Fibroblast of skin of right biceps (primary cell): ENCODE data around the gene CNTROB.
"Not testable (repeated sequence)": the region's sequence is repeated elsewhere in the genome, so short reads cannot be mapped to it uniquely, and the experiment has no call there.

ENCODE experiments used
- DNase-seq: peaks from one replicate; pipeline ENCODE4 v3.0.0-alpha.2; 2013

The CNTROB gene

GRCh38 chr17:7943291-7943690 is 11.3 kb downstream of the CNTROB start:
- no peak for DNase-seq

DNA sequence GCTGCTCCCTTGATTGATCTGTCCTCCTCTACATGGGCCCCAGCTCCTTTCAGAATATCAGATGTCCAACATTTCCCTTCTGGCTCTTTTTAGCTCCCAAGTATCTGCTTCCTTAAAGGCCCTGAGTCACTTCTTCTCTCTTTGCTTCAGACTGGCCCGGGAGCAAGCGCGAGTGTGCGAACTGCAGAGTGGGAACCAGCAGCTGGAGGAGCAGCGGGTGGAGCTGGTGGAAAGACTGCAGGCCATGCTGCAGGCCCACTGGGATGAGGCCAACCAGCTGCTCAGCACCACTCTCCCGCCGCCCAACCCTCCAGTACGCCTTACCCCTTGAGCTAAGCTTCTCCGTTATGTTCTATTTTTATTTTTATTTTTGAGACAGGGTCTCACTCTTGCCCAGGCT is 12.3 kb downstream of the CNTROB start:
- DNase-seq = no peak

DNA sequence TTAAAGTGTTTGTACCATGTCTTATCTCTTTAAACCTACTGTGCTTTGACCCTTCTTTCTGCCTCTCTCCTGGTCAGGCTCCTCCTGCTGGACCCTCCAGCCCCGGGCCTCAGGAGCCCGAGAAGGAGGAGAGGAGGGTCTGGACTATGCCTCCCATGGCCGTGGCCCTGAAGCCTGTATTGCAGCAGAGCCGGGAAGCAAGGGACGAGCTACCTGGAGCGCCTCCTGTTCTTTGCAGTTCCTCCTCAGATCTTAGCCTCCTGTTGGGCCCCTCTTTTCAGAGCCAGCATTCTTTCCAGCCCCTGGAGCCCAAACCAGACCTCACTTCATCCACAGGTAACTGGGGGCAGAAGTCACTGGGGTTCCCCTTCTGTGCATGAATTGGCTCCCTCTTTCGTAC is 13.6 kb downstream of the CNTROB start:
- no peak for DNase-seq

DNA sequence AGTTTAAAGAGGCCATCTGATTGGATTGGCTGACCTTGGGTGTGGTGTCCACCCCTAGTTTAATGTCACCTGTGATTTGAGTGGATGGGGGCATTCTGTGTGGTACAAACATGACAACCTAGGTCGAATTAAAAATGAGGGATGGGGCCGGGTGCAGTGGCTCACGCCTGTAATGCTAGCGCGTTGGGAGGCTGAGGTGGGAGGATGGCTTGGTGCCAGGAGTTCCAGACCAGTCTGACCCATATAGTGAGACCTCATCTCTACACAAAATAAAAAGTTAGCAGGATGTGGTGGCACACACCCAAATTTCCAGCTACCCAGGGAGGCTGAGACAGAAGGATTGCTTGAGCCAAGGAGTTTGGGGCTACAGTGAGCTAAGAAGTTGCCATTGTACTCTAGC is 14.4 kb downstream of the CNTROB start:
- no peak for DNase-seq

DNA sequence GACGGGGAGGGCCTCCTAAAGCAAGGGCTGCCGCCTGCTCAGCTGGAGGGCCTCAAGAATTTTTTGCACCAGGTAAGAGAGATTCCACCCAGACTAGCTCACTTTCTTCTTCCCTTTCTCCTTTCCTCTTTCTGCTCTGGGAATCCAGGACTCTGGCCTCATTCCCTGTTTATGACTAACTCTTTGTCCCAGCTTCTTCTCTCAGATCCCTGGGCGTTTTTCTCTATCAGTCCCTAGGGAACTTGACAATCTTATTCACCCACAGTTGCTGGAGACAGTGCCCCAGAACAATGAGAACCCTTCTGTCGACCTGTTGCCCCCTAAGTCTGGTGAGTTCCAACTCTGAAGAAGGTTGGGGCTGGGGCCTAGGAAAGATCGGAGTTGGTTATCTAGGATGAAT is 15.6 kb downstream of the CNTROB start:
- no peak for DNase-seq

- no peak for DNase-seq
Observed at GRCh38 chr17:7950578-7950977, 18.6 kb downstream of the CNTROB start.

- no peak for DNase-seq
Observed at GRCh38 chr17:7951143-7951792, 19.3 kb downstream of the CNTROB start.

GRCh38 chr17:7953266-7953665 is 21.3 kb downstream of the CNTROB start:
- DNase-seq = not testable (repeated sequence)

DNA sequence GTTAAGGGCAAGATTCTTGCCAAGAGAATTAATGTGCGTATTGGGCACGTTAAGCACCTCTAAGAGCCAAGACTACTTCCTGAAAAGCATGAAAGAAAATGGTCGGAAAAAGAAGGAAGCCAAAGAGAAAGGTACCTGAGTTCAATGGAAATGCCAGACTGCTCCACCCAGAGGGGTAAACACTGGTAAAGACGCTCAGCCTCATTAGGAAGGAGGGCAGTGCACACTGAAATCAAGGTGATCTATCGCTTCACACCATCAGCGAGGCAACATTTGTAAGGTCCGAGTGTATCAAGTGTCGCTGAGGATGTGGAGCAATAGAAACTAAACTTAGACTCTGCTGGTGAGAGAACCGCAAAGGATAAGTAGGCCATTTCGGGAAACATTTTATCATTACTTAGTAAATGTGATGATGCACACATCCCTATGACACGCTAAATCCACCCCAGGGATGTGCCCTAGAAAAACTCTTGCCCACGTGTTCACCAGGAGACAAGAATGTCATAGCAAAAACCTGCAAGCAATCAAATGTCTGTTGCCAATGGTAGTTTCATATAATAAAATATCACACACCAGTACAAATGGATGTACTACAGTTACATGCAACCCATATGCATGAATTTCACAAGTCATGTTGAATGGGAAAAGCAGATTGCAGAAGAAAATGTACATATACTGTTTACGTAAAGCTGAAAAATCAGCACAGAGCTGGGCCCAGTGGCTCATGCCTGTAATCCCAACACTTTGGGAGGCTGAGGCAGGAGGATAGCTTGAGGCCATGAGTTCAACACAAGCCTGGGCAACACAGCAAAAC is 23.6 kb downstream of the CNTROB start:
- peak; percentile 43 for DNase-seq

GRCh38 chr17:7956228-7956965 is 24.4 kb downstream of the CNTROB start:
- DNase-seq = peak; percentile 54

DNA sequence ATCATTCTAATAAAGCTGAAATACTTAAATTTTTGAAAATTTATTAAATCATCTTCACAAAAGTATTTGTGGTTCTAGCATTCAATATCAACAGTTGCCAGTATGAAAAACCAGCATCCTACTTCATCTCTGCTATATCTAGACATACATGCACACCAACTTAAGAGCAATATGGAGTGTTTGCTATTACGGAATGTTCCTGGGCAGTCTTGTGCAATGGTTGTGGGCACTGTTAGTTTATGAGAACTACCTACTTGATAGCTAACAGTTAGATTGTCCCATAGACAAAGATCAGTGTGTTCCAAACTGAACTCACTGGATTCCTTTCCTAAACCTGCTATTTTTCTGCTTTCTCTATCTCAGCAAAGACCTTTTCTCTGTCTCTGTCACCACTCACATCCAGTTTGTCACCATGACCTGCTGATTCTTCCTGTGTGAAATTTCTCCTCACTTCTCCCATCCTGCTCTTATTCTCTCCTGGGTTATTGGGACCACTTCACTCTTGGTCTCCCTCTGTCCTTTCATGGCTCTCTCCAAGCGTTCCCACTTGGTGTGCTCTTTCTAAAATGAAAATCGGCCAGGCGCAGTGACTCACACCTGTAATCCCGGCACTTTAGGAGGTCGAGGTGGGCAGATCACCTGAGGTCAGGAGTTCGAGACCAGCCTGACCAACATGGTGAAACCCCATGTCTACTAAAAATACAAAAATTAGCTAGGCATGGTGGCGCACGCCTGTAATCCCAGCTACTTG is 27.7 kb downstream of the CNTROB start:
- no peak for DNase-seq

DNA sequence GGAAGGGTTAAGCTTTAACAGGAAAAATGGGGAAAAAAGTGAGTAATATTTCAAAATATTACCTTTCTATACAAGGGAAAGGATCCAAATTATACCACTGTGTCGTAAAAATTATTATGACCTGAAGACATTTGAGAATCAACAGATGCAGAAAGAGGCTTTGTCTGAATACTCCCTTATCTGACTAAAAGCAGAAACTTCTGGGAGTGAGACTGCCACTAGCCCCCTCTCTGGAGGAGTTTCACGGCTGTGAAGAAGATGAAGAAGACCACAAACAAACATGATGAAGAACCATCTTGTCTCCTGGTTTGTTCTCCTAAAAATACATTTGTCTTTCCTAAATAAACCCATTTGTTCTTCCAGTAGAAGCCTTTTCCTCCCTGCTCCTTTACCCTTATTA is 29.4 kb downstream of the CNTROB start:
- DNase-seq = no peak

DNA sequence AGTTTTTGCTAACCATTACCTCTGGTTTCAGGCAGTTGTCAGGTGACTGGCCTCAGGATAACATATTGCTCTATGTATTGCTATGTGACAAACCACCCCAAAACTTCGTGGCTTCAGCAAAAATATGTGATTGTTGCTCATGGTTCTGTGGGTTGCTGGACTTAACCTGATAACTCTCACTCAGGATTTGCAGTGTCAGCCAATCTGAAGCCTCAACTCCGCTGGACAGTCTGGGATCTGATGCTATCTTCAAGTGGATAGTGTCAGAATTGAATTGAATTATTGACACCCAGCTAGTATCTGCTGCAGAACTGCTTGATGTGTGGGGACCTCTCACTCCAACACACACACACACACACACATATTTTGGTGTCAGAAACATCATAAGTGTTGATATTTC is 35.7 kb downstream of the CNTROB start:
- no peak for DNase-seq

GRCh38 chr17:7969433-7969832 is 37.4 kb downstream of the CNTROB start:
- no peak for DNase-seq

- no peak for DNase-seq
Observed at GRCh38 chr17:7971651-7972050, 39.6 kb downstream of the CNTROB start.

GRCh38 chr17:7972131-7972785 is 40.3 kb downstream of the CNTROB start:
- no peak for DNase-seq

DNA sequence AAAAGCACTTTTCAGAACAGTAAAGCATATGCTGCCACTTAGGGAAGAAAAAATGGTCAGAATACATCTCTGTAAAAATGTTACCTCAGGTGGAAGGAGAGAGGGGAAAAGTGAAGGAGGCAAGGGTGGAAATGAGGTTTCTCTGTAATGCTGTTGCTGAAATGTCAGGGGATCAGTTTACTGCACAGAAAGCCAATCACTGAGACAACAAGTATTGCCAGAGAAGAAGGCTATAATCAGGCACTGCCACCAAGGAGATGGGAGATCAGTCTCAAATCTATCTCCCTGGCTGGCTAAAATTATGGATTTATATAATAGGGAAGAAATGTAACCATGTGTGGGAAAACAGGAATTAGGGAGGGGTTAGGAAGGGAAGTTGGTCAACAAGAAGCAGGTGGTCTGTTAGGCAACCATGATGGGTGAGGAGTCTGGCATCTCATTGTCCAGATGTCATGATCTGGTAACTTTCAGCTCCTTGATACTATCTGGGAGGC is 42.7 kb downstream of the CNTROB start:
- DNase-seq = no peak

DNA sequence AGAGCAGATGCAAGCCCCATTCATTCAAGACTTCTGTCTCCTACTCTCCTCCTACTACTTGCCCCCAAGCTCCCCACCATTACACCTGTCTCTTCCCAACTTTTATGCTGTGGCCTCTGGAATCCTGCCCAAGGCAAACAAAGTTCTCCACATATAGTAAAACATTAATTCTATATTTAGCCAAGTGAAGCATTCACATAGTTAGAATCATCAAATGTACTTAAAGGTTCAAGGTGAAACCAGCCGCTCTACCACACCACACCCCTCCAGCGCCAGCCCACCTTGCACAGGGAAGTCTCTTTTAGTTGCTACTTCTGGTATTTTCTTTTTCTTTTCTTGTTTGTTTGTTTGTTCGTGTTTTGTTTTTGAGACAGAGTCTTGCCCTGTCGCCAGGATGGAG is 45.0 kb downstream of the CNTROB start:
- no peak for DNase-seq

- no peak for DNase-seq
Observed at GRCh38 chr17:7977805-7978204, 45.8 kb downstream of the CNTROB start.

- peak; percentile 74 for DNase-seq
Observed at GRCh38 chr17:7982173-7982572, 50.2 kb downstream of the CNTROB start.

DNA sequence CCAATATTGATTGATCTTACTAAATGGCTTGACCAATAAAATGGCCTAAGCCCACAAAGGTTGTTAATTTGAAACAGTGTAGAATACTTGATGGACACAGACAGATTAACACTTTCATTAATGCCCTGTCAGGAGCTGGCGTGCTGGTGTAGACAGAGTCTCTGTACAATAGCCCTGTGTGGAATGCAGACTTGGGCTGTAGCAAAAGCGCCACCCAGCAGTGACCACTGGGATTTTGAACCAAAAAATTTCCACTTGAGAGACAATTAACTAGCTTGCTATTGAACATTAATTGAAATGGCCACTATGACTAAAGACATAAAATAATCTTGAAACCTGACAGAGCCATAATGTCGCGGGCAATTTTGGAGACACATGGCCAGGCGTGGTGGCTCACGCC is 50.7 kb downstream of the CNTROB start:
- peak; percentile 22 for DNase-seq

DNA sequence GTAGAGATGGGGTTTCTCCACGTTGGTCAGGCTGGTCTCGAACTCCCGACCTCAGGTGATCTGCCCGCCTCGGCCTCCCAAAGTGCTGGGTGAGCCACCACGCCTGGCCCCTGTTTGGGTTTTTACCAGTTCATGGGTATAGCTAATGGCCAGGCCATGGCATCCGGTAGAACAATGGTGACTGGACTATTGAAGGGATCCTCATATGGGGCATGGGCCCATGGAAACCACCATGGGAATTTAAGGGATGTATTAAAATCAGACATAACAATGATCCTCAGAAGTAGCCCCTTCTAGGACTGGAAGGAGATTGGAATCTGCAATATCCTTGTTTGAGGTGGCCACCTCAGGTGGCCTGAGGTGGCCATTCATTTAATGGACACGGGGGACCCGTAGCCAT is 52.9 kb downstream of the CNTROB start:
- DNase-seq = no peak
